ENCODE data around the gene ABHD11. TPM values are rescaled to one million over a fixed set of nuclear protein-coding genes. Genes with fewer than 3 reads are reported as not detected.
"Not testable (repeated sequence)": the region's sequence is repeated elsewhere in the genome, so short reads cannot be mapped to it uniquely, and the experiment has no call there.

Gene ABHD11
- total and polyA plus RNA-seq, 5 experiments from 2014 or later = 5.4 to 24.9 (median 12.3) TPM

- Mint-ChIP-seq H3K9me3 (no peaks in the 10 kb centered on the region), H3K4me1 (peaks cover 23 to 31% (median 28%) of the 10 kb centered on the region in 4 donors), H3K27ac (peak overlapping the region in 1 of 10 donors; percentile 38), H3K4me3 (peak overlapping the region in 1 of 10 donors; percentile 20), H3K27me3 (peaks cover 0 to 7% (median 0%) of the 10 kb centered on the region in 5 donors), H3K36me3 (peaks cover 0 to 2% (median 0%) of the 10 kb centered on the region in 3 donors)
- POLR2A ChIA-PET = no interaction called here
- DNase-seq (no peak), ATAC-seq (no peak)
These were observed 22.8 kb downstream of the ABHD11 start for GRCh38 chr7:73715648-73716317.

DNA sequence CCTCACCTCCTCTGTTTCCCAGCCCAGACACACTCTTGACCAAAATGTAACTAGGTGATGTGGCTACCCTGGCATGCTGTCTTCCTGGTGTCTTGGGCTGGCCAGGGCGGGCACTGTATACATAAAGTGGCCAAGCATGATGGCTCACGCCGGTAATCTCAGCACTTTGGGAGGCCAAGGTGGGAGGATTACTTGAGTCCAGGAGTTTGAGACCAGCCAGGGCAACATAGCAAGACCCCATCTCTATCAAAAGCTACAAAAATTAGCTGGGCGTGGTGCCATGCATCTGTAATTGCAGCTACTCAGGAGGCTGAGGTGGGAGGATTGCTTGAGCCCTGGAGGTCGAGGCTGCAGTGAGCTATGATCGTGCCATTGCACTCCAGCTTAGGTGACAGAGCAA is 25.3 kb downstream of the ABHD11 start:
- H3K36me3 Mint-ChIP-seq, H3K4me3 Mint-ChIP-seq, POLR2A ChIA-PET, ATAC-seq, H3K9me3 Mint-ChIP-seq, H3K27me3 Mint-ChIP-seq: not testable (repeated sequence)
- H3K27ac Mint-ChIP-seq = peak overlapping the region in 3 of 10 donors; percentile 4 to 74 (median 43)
- H3K4me1 Mint-ChIP-seq = peaks cover 19 to 24% (median 21%) of the 10 kb centered on the region in 4 donors
- peak in 1 of 10 donors; percentile 26 for DNase-seq

DNA sequence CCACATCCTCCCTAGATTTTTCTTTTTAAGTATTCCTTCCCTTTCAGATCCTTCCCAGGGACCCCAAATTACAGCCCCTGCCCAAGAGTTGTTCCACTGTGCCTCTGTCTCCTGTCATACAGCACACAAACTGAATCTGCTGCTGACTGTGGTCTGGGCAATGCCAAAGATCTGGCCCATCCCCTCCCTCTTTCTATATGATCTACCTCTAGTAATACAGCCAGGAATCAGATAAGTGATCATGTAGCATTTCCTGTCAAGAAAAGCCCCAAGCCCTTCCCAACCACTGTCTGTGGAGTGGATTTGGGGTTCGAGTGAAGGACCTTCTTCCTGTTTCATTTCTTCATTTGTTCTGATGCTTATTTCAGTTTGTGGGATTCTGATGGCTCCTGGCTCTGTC is 25.8 kb downstream of the ABHD11 start:
- no peak for DNase-seq
- peaks cover 0 to 2% (median 0%) of the 10 kb centered on the region in 3 donors for H3K36me3 Mint-ChIP-seq
- peaks cover 14 to 19% (median 16%) of the 10 kb centered on the region in 4 donors for H3K4me1 Mint-ChIP-seq
- peaks cover 0 to 3% (median 0%) of the 10 kb centered on the region in 5 donors for H3K27me3 Mint-ChIP-seq
- no peaks in the 10 kb centered on the region for H3K9me3 Mint-ChIP-seq
- H3K27ac Mint-ChIP-seq = peak overlapping the region in 5 of 10 donors; percentile 1 to 85 (median 43)
- POLR2A ChIA-PET = interaction anchor here (0.6 kb wide), 1 partner anchor 329 kb away, joined by 4 read pairs; no protein-coding TSS in a partner anchor
- no peak overlapping the region for H3K4me3 Mint-ChIP-seq
- no peak for ATAC-seq

DNA sequence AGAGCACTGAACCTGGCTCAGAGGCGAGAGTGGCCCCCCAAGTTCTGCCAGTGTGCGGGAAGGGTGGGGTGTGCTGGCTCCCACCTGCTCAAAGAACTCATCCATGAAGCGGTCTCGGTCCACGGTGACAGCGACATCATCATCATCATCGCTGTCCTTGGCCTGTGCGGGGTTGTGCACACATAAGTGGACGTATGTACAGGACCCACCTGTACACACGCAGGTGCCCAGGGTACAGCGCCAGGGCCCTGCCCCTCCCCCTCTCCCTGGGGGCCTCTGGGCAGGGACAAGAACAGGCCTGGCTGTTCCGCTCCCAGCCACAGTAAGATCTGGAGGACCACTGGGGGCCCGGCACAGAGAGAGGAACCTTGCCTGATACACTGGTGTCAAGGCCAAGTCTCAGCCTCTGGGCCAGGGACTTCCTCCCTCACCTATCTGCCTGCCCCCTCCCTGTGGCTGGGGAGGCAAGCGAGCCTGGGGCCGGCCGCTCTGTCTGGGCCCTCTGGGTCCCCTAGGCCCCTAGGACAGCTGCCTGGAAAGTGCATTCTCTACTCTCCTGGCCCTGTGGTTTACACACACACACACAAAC is 29.5 kb downstream of the ABHD11 start:
- ATAC-seq = no peak
- H3K4me1 Mint-ChIP-seq = peaks cover 12 to 20% (median 16%) of the 10 kb centered on the region in 4 donors
- no peak overlapping the region for H3K27ac Mint-ChIP-seq
- H3K27me3 Mint-ChIP-seq = no peaks in the 10 kb centered on the region
- H3K4me3 Mint-ChIP-seq = no peak overlapping the region
- H3K36me3 Mint-ChIP-seq = no peaks in the 10 kb centered on the region
- POLR2A ChIA-PET = no interaction called here
- peak in 1 of 10 donors; percentile 59 for DNase-seq
- H3K9me3 Mint-ChIP-seq = no peaks in the 10 kb centered on the region

- POLR2A ChIA-PET = interaction anchor here (0.5 kb wide), 1 partner anchor 30 kb away, joined by 3 read pairs; no protein-coding TSS in a partner anchor
- peak in 1 of 2 donors; percentile 80 for ATAC-seq
- Mint-ChIP-seq H3K9me3 (no peaks in the 10 kb centered on the region), H3K4me3 (peak overlapping the region in 6 of 10 donors; percentile 20 to 70 (median 30)), H3K27me3 (no peaks in the 10 kb centered on the region), H3K36me3 (no peaks in the 10 kb centered on the region), H3K27ac (peak overlapping the region in 4 of 10 donors; percentile 55 to 74 (median 64)), H3K4me1 (peaks cover 10 to 22% (median 16%) of the 10 kb centered on the region in 4 donors)
- peak in 7 of 10 donors; percentile 26 to 64 (median 41) for DNase-seq
These were observed 31.5 kb downstream of the ABHD11 start for GRCh38 chr7:73707045-73707631.

DNA sequence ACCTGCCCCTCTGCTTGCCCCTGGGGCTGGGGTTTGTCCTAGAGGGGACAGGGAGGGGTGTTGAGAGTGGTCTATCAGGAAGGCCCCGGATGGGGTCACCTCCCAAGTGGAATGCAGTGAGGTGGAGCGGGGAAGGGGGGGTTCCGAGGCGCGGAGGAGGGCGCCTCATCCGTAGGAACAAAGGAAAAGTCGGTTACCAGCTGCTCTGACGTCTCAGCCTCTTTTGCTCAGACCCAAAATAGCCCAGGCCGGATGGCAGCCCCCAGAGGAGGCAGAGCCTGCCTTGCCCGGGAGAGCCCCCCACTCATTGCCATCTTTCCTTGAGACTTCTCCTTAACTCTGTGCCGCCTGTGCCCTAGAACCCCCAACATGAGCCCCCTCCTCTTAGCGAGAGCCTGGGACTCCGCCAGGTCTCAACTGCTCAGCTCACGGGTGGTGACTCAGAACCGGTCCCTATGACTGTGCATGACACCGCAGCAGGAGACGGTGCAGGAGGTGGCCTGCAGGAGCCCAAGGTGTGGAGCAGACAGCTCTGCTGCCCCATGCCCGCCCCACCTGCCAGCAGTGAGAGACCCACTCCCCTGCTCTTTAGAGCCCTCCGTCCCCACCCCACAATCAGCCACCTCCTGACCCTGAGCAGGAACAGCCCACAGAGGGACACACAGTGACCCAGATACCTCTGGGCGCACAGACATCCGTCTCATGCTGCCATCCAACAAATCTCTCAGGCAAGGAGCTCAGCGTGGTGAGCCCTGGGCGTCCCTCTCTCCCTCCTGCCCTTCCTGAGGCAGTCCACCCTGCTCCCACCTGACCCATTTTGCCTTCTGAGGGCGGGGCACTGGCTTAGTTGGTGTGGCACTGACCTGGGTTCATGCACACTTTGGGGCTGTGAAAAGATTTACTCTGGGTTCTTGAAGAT is 32.2 kb downstream of the ABHD11 start:
- no peaks in the 10 kb centered on the region for H3K36me3 Mint-ChIP-seq
- peaks cover 10 to 26% (median 16%) of the 10 kb centered on the region in 4 donors for H3K4me1 Mint-ChIP-seq

DNA sequence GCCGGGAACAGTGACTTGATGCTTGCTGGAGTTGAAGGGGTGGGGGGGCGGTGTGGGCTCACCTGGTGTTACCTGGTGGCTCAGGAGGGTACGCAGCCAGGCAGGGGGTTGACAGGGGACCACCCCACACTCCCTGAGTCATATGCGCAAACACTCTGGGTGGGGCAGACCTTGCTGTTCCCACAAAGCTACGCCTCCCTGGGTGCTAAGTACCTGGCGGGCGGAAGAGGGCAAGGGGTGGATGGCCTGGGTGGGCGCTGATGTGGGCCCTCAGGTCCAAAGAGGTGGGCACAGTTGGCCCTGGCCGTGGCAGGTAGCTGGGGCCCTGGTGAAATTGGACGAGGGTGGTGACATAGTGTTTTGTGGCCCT is 33.1 kb downstream of the ABHD11 start:
- Mint-ChIP-seq H3K36me3 (no peaks in the 10 kb centered on the region), H3K4me1 (peaks cover 10 to 26% (median 16%) of the 10 kb centered on the region in 4 donors), H3K27ac (no peak overlapping the region), H3K27me3 (no peaks in the 10 kb centered on the region), H3K9me3 (no peaks in the 10 kb centered on the region), H3K4me3 (no peak overlapping the region)
- ATAC-seq = no peak
- DNase-seq = peak in 1 of 10 donors; percentile 41
- POLR2A ChIA-PET = interaction anchor here (1.4 kb wide), 1 partner anchor 12 kb away, joined by 3 read pairs; no protein-coding TSS in a partner anchor

More for the DNA sequence above, 32.2 kb downstream of the ABHD11 start:
- POLR2A ChIA-PET = interaction anchor here (0.5 to 1.4 kb wide), 2 partner anchors 11 to 30 kb away, joined by 3 read pairs; no protein-coding TSS in a partner anchor
- DNase-seq (peak in 1 of 10 donors; percentile 54), ATAC-seq (no peak)
- H3K27ac Mint-ChIP-seq = peak overlapping the region in 3 of 10 donors; percentile 55 to 74 (median 59)
- no peaks in the 10 kb centered on the region for H3K9me3 Mint-ChIP-seq
- no peaks in the 10 kb centered on the region for H3K27me3 Mint-ChIP-seq
- H3K4me3 Mint-ChIP-seq = peak overlapping the region in 3 of 10 donors; percentile 26 to 42 (median 30)

GRCh38 chr7:73704640-73705550 is 33.7 kb downstream of the ABHD11 start:
- no peak overlapping the region for H3K27ac Mint-ChIP-seq
- no peaks in the 10 kb centered on the region for H3K27me3 Mint-ChIP-seq
- POLR2A ChIA-PET = interaction anchor here (0.5 to 1.4 kb wide), 2 partner anchors 13 to 20 kb away, joined by 3 to 4 read pairs; no protein-coding TSS in a partner anchor
- H3K4me1 Mint-ChIP-seq = peaks cover 10 to 26% (median 16%) of the 10 kb centered on the region in 4 donors
- no peaks in the 10 kb centered on the region for H3K36me3 Mint-ChIP-seq
- H3K4me3 Mint-ChIP-seq = peak overlapping the region in 1 of 10 donors; percentile 49
- no peak for ATAC-seq
- H3K9me3 Mint-ChIP-seq = no peaks in the 10 kb centered on the region
- peak in 1 of 10 donors; percentile 45 for DNase-seq

- Mint-ChIP-seq H3K4me3 (peak overlapping the region in 5 of 10 donors; percentile 10 to 49 (median 38)), H3K36me3 (peaks cover 0 to 6% (median 0%) of the 10 kb centered on the region in 3 donors), H3K27me3 (no peaks in the 10 kb centered on the region), H3K4me1 (peaks cover 10 to 23% (median 16%) of the 10 kb centered on the region in 4 donors), H3K9me3 (no peaks in the 10 kb centered on the region), H3K27ac (no peak overlapping the region)
- POLR2A ChIA-PET = interaction anchor here (0.5 kb wide), 1 partner anchor 20 kb away, joined by 4 read pairs; no protein-coding TSS in a partner anchor
- DNase-seq (peak in 7 of 10 donors; percentile 21 to 68 (median 39)), ATAC-seq (peak; percentile 64 to 72)
These were observed 34.6 kb downstream of the ABHD11 start for GRCh38 chr7:73703757-73704639.

GRCh38 chr7:73703225-73703624 is 35.4 kb downstream of the ABHD11 start:
- no peak for DNase-seq
- peaks cover 9 to 23% (median 15%) of the 10 kb centered on the region in 4 donors for H3K4me1 Mint-ChIP-seq
- H3K36me3 Mint-ChIP-seq = peaks cover 0 to 13% (median 0%) of the 10 kb centered on the region in 3 donors
- ATAC-seq = no peak
- H3K27me3 Mint-ChIP-seq = no peaks in the 10 kb centered on the region
- H3K9me3 Mint-ChIP-seq = no peaks in the 10 kb centered on the region
- H3K27ac Mint-ChIP-seq = no peak overlapping the region
- POLR2A ChIA-PET = no interaction called here
- H3K4me3 Mint-ChIP-seq = peak overlapping the region in 3 of 10 donors; percentile 29 to 49 (median 41)
